A549 (cell line): ENCODE results near the gene MALRD1.

Experiments
- CTCF ChIP-seq: fragments of >200 bp; sonication (Bioruptor Twin); formaldehyde crosslinking; IDR thresholded peaks from 3 replicates; pipeline ENCODE4 v1.5.1; 2016
- EP300 ChIP-seq, 2 experiments: fragments of >200 bp; sonication (Bioruptor Twin); formaldehyde crosslinking; IDR thresholded peaks; 2 replicates in 1 of 2; 3 replicates in 1 of 2; pipeline ENCODE4 v1.6.1; 2016 to 2017
- JUN ChIP-seq, 2 experiments: fragments of >200 bp; sonication (Bioruptor Twin); formaldehyde crosslinking; IDR thresholded peaks; 2 replicates in 1 of 2; 3 replicates in 1 of 2; pipeline ENCODE4 v1.6.1; 2016 to 2017
- POLR2A ChIP-seq: IDR thresholded peaks from 2 replicates; pipeline ENCODE4 v1.6.1; 2012; ENCODE audit warnings: mild to moderate bottlenecking, low read length
- REST ChIP-seq: fragments of 200-600 bp; sonication (generic); IDR thresholded peaks from 2 replicates; pipeline ENCODE4 v1.6.1; 2016; ENCODE audit warnings: antibody characterized with exemption, mild to moderate bottlenecking, moderate library complexity
- SMC3 ChIP-seq: fragments of >200 bp; sonication (Bioruptor Twin); formaldehyde crosslinking; IDR thresholded peaks from 3 replicates; pipeline ENCODE4 v1.6.1; 2018; ENCODE audit warnings: inconsistent platforms
- TF ChIP-seq, protein P1 (sequence below): IDR thresholded peaks from 2 replicates; pipeline ENCODE4 v1.6.1; 2012

GRCh38 chr10:19745672-19746071, 697.1 kb downstream of the MALRD1 start:
- no peak for TF ChIP-seq CTCF
- no peak for TF ChIP-seq POLR2A
- no peak for TF ChIP-seq EP300 (IDR thresholded peaks at IDR 0.05)
- TF ChIP-seq, protein P1, sequence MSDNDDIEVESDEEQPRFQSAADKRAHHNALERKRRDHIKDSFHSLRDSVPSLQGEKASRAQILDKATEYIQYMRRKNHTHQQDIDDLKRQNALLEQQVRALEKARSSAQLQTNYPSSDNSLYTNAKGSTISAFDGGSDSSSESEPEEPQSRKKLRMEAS = no peak
- TF ChIP-seq JUN (IDR thresholded peaks at IDR 0.05) = no peak
- no peak for TF ChIP-seq REST
- no peak for TF ChIP-seq SMC3
